Kidney (tissue), 14 donors: ENCODE data around the gene LGR6. TPM values are rescaled to one million over a fixed set of nuclear protein-coding genes. Genes with fewer than 3 reads are reported as not detected.

Experiments
- DNase-seq, 5 donors: peaks; one replicate each; pipeline ENCODE4 v3.0.0-alpha.2; 2013 to 2020
- FAIRE-seq: peaks from 2 replicates; lab custom pipeline; 2012; peaks lifted over from hg19 to GRCh38; lab: Jason Lieb, UNC
- H3K27ac ChIP-seq, 2 donors: one replicate each; pipeline ENCODE4 v1.7.0; 2013; ENCODE audit warnings: low read depth in 2 of 2, low read length in 2 of 2, inconsistent platforms in 1 of 2
- H3K27me3 ChIP-seq: one replicate; pipeline ENCODE4 v1.7.1; 2013; ENCODE audit warnings: low read length, inconsistent platforms; ENCODE audit not compliant: control insufficient read depth, insufficient read depth
- H3K36me3 ChIP-seq, 3 donors: one replicate each; pipeline versions ENCODE4 v1.7.0 to v1.7.1; 2013; ENCODE audit warnings: low read length in 3 of 3, control low read depth in 1 of 3, inconsistent platforms in 1 of 3; ENCODE audit not compliant: insufficient read depth in 3 of 3, control insufficient read depth in 2 of 3
- H3K4me1 ChIP-seq, 3 donors: one replicate each; pipeline versions ENCODE4 v1.7.0 to v1.7.1; 2013; ENCODE audit warnings: low read length in 3 of 3, inconsistent platforms in 1 of 3, low read depth in 1 of 3; ENCODE audit not compliant: control insufficient read depth in 2 of 3, insufficient read depth in 2 of 3
- H3K4me3 ChIP-seq, 3 donors: one replicate each; pipeline versions ENCODE4 v1.7.0 to v1.8.1; 2013; ENCODE audit warnings: low read length in 3 of 3, control low read depth in 1 of 3, inconsistent platforms in 1 of 3
- H3K9ac ChIP-seq, 3 donors: one replicate each; pipeline versions ENCODE4 v1.7.0 to v1.7.1; 2013; ENCODE audit warnings: low read length in 3 of 3, control low read depth in 1 of 3, inconsistent platforms in 1 of 3
- H3K9me3 ChIP-seq, 3 donors: one replicate each; pipeline versions ENCODE4 v1.7.0 to v1.7.1; 2013; ENCODE audit warnings: low read length in 3 of 3, control low read depth in 1 of 3, inconsistent platforms in 1 of 3; ENCODE audit not compliant: control insufficient read depth in 2 of 3, insufficient read depth in 1 of 3
- CTCF ChIP-seq: IDR thresholded peaks from 3 replicates; pipeline ENCODE4 v1.5.1; 2012; ENCODE audit warnings: mild to moderate bottlenecking, moderate library complexity, borderline replicate concordance; ENCODE audit not compliant: insufficient read depth; ENCODE audit errors: extremely low read depth
- intact Hi-C: fragments of 100-400 bp; cut with DNase I; formaldehyde crosslinking; loops from one replicate; pipeline ENCODE4 v1.11.1; 2022
- polyA plus RNA-seq: library from polyadenylated mRNA; stranded (reverse); fragments of 350-450 nt; fragmentation: Illumina TruSeq; extraction: RNeasy Lipid Tissue Mini Kit (QIAGEN cat#74804); gene quantifications from one replicate; pipeline ENCODE4 v1.2.3, GENCODE V29; 2014; ENCODE audit warnings: low read depth, low replicate concordance; ENCODE audit not compliant: insufficient read depth
- total RNA-seq: library from RNA; stranded (reverse); fragmentation: NEBNext Ultra II Directional; extraction: Animal tissue kit (Norgen Biotek cat#: 25700); gene quantifications from one replicate; pipeline ENCODE4 v1.2.1, GENCODE V29; 2021
- donor health status: control.
- donor health status: control.
- donor health status: control.
- donor health status: control.
- donor health status: control.
- donor health status: DM: yes; HTN: yes; CAD: no.
- donor health status: Normal renal cell carcinoma (clear cell type).

The LGR6 gene
- total and polyA plus RNA-seq, 2 donors from 2014 or later = 1.8 to 4.1 TPM

- no peak overlapping the region for H3K4me3 ChIP-seq
- no peaks in the 10 kb centered on the region for H3K4me1 ChIP-seq
- no peaks in the 10 kb centered on the region for H3K36me3 ChIP-seq
- H3K27ac ChIP-seq = no peak overlapping the region
- no peak for TF ChIP-seq CTCF
- H3K9me3 ChIP-seq = no peaks in the 10 kb centered on the region
- no peak overlapping the region for H3K9ac ChIP-seq
- no peak for DNase-seq
- intact Hi-C loops = no loop called here
- no peaks in the 10 kb centered on the region for H3K27me3 ChIP-seq
- no peak for FAIRE-seq
These were observed 126.4 kb downstream of the LGR6 start for GRCh38 chr1:202320081-202320405.

GRCh38 chr1:202323731-202324130 lies 130.1 kb downstream of the LGR6 start:
- no peak for DNase-seq
- Histone ChIP-seq H3K4me3 (no peak overlapping the region), H3K9ac (no peak overlapping the region), H3K9me3 (no peaks in the 10 kb centered on the region), H3K4me1 (no peaks in the 10 kb centered on the region), H3K27ac (no peak overlapping the region), H3K27me3 (no peaks in the 10 kb centered on the region), H3K36me3 (no peaks in the 10 kb centered on the region)
- intact Hi-C loops = no loop called here
- FAIRE-seq = no peak
- TF ChIP-seq CTCF = no peak

GRCh38 chr1:202324646-202325045 lies 131.0 kb downstream of the LGR6 start:
- DNase-seq (no peak), FAIRE-seq (no peak)
- Histone ChIP-seq H3K36me3 (no peaks in the 10 kb centered on the region), H3K27ac (no peak overlapping the region), H3K9me3 (no peaks in the 10 kb centered on the region), H3K4me1 (no peaks in the 10 kb centered on the region), H3K4me3 (no peak overlapping the region), H3K27me3 (no peaks in the 10 kb centered on the region), H3K9ac (no peak overlapping the region)
- no peak for TF ChIP-seq CTCF
- intact Hi-C loops = no loop called here

- DNase-seq = no peak
- H3K4me3 ChIP-seq = no peak overlapping the region
- H3K27me3 ChIP-seq = no peaks in the 10 kb centered on the region
- H3K36me3 ChIP-seq = no peaks in the 10 kb centered on the region
- H3K4me1 ChIP-seq = no peaks in the 10 kb centered on the region
- no peak for FAIRE-seq
- no peaks in the 10 kb centered on the region for H3K9me3 ChIP-seq
- intact Hi-C loops = no loop called here
- no peak overlapping the region for H3K27ac ChIP-seq
- H3K9ac ChIP-seq = no peak overlapping the region
- TF ChIP-seq CTCF = no peak
These were observed 136.3 kb downstream of the LGR6 start for GRCh38 chr1:202329891-202330290.
